Activated CD8-positive, alpha-beta memory T cell treated with anti-CD3 and anti-CD28 coated beads, Interleukin-2, amount 10 ng/mL, durations not matched to agents 7 days and 5 days (primary cell): ENCODE measurements around the gene CTNS. TPM values are rescaled to one million over a fixed set of nuclear protein-coding genes. Genes with fewer than 3 reads are reported as not detected.

Experiments
- ATAC-seq: fragments of 150-1000 bp; cut with Tn5 transposase; one replicate; pipeline ENCODE4 v1.10.0; 2021; ENCODE audit warnings: moderate library complexity
- CTCF ChIA-PET: fragments of 350-600 bp; sonication (Branson Sonifier 250); formaldehyde crosslinking; loops from one replicate; lab custom pipeline; 2021; ENCODE audit warnings: antibody characterized with exemption; lab: Charles Lee
- DNase-seq: peaks from one replicate; pipeline ENCODE4 v3.0.0-alpha.2; 2020
- H3K27ac Mint-ChIP-seq: one replicate; pipeline ENCODE4 v1.8.0; 2021; ENCODE audit warnings: mild to moderate bottlenecking, mixed read lengths
- H3K27me3 Mint-ChIP-seq: one replicate; pipeline ENCODE4 v1.8.0; 2021; ENCODE audit warnings: mixed read lengths
- H3K36me3 Mint-ChIP-seq: one replicate; pipeline ENCODE4 v1.8.0; 2021; ENCODE audit warnings: mild to moderate bottlenecking, mixed read lengths
- H3K4me1 Mint-ChIP-seq: one replicate; pipeline ENCODE4 v1.8.0; 2021; ENCODE audit warnings: mixed read lengths
- H3K4me3 Mint-ChIP-seq: one replicate; pipeline ENCODE4 v1.8.0; 2021; ENCODE audit warnings: mild to moderate bottlenecking, moderate library complexity, mixed read lengths
- H3K9me3 Mint-ChIP-seq: one replicate; pipeline ENCODE4 v1.8.0; 2022; ENCODE audit warnings: low read depth, mixed read lengths
- total RNA-seq, 2 experiments: library from RNA; stranded (reverse); gene quantifications; one replicate each; pipeline ENCODE4 v1.2.3, GENCODE V29; 2021

The CTNS gene
- total RNA-seq, 2 experiments from 2014 or later: 9.7 to 20.6 TPM

GRCh38 chr17:3635474-3636153 is 946 bp upstream of the CTNS start:
- ATAC-seq: no peak
- Mint-ChIP-seq H3K36me3 (peaks cover 5% of the 10 kb centered on the region), H3K4me3 (peak overlapping the region; percentile 91), H3K27ac (no peak overlapping the region), H3K27me3 (no peaks in the 10 kb centered on the region), H3K4me1 (peaks cover 40% of the 10 kb centered on the region), H3K9me3 (no peaks in the 10 kb centered on the region)
- CTCF ChIA-PET: interaction anchor here (0.7 to 1.7 kb wide), 13 partner anchors 9 to 1123 kb away, joined by 3 to 9 read pairs (median 3); partner anchors contain the start of gene NCBP3
- DNase-seq: no peak

GRCh38 chr17:3636908-3637373 is 381 bp downstream of the CTNS start:
- H3K36me3 Mint-ChIP-seq: peaks cover 9% of the 10 kb centered on the region
- H3K4me1 Mint-ChIP-seq: peaks cover 50% of the 10 kb centered on the region
- CTCF ChIA-PET: interaction anchor here (0.8 to 1.7 kb wide), 7 partner anchors 10 to 91 kb away, joined by 3 to 7 read pairs (median 3); no protein-coding TSS in a partner anchor

GRCh38 chr17:3639981-3640596 is 3.5 kb downstream of the CTNS start:
- peak overlapping the region; percentile 88 for H3K27ac Mint-ChIP-seq
- no peaks in the 10 kb centered on the region for H3K9me3 Mint-ChIP-seq
- peaks cover 62% of the 10 kb centered on the region for H3K4me1 Mint-ChIP-seq
- ATAC-seq (no peak), DNase-seq (peak; percentile 65)
- no peaks in the 10 kb centered on the region for H3K27me3 Mint-ChIP-seq
- CTCF ChIA-PET: interaction anchor here (0.7 to 1.4 kb wide), 5 partner anchors 11 to 592 kb away, joined by 3 to 5 read pairs (median 3); no protein-coding TSS in a partner anchor
- H3K4me3 Mint-ChIP-seq: peak overlapping the region; percentile 13
- H3K36me3 Mint-ChIP-seq: peaks cover 3% of the 10 kb centered on the region

More at GRCh38 chr17:3636908-3637373, 381 bp downstream of the CTNS start:
- no peak overlapping the region for H3K27ac Mint-ChIP-seq
- H3K9me3 Mint-ChIP-seq: no peaks in the 10 kb centered on the region
- DNase-seq (peak; percentile 47), ATAC-seq (no peak)
- H3K4me3 Mint-ChIP-seq: peak overlapping the region; percentile 91
- no peaks in the 10 kb centered on the region for H3K27me3 Mint-ChIP-seq

- Mint-ChIP-seq H3K27me3 (no peaks in the 10 kb centered on the region), H3K4me3 (no peak overlapping the region), H3K4me1 (peaks cover 62% of the 10 kb centered on the region), H3K27ac (no peak overlapping the region), H3K9me3 (no peaks in the 10 kb centered on the region), H3K36me3 (peaks cover 3% of the 10 kb centered on the region)
- ATAC-seq: no peak
- DNase-seq: no peak
- CTCF ChIA-PET: interaction anchor here (1.2 to 1.4 kb wide), 3 partner anchors 26 to 593 kb away, joined by 3 to 5 read pairs (median 4); no protein-coding TSS in a partner anchor
Measured at GRCh38 chr17:3641014-3641413, 4.5 kb downstream of the CTNS start.

GRCh38 chr17:3641717-3642486 is 5.3 kb downstream of the CTNS start:
- Mint-ChIP-seq H3K27ac (no peak overlapping the region), H3K9me3 (no peaks in the 10 kb centered on the region), H3K36me3 (peaks cover 3% of the 10 kb centered on the region), H3K27me3 (no peaks in the 10 kb centered on the region), H3K4me3 (no peak overlapping the region), H3K4me1 (peaks cover 61% of the 10 kb centered on the region)
- ATAC-seq: no peak
- DNase-seq: no peak
- CTCF ChIA-PET: interaction anchor here (1.2 kb wide), 1 partner anchor 25 kb away, joined by 3 read pairs; no protein-coding TSS in a partner anchor

- ATAC-seq (no peak), DNase-seq (no peak)
- H3K27me3 Mint-ChIP-seq: no peaks in the 10 kb centered on the region
- peaks cover 47% of the 10 kb centered on the region for H3K4me1 Mint-ChIP-seq
- H3K4me3 Mint-ChIP-seq: no peak overlapping the region
- peak overlapping the region; percentile 4 for H3K27ac Mint-ChIP-seq
- peaks cover 3% of the 10 kb centered on the region for H3K36me3 Mint-ChIP-seq
- H3K9me3 Mint-ChIP-seq: no peaks in the 10 kb centered on the region
- CTCF ChIA-PET: interaction anchor here (0.6 to 2.0 kb wide), 3 partner anchors 8 to 1222 kb away, joined by 3 to 5 read pairs (median 4); partner anchors contain the start of gene SHPK
Measured at GRCh38 chr17:3643889-3644349, 7.4 kb downstream of the CTNS start.

GRCh38 chr17:3645310-3645709 is 8.8 kb downstream of the CTNS start:
- Mint-ChIP-seq H3K4me3 (no peak overlapping the region), H3K9me3 (no peaks in the 10 kb centered on the region), H3K36me3 (peaks cover 3% of the 10 kb centered on the region), H3K4me1 (peaks cover 34% of the 10 kb centered on the region), H3K27ac (no peak overlapping the region), H3K27me3 (no peaks in the 10 kb centered on the region)
- DNase-seq (no peak), ATAC-seq (no peak)
- CTCF ChIA-PET: interaction anchor here (0.6 to 1.3 kb wide), 4 partner anchors 9 to 52 kb away, joined by 3 to 4 read pairs (median 3); partner anchors contain the start of gene SHPK

- no peak overlapping the region for H3K27ac Mint-ChIP-seq
- CTCF ChIA-PET: interaction anchor here (1.6 to 4.3 kb wide), 2 partner anchors 11 to 45 kb away, joined by 6 to 19 read pairs; partner anchors contain the start of genes CTNS and SHPK
- no peaks in the 10 kb centered on the region for H3K27me3 Mint-ChIP-seq
- DNase-seq (no peak), ATAC-seq (no peak)
- H3K9me3 Mint-ChIP-seq: no peaks in the 10 kb centered on the region
- no peak overlapping the region for H3K4me3 Mint-ChIP-seq
- no peaks in the 10 kb centered on the region for H3K36me3 Mint-ChIP-seq
- peaks cover 20% of the 10 kb centered on the region for H3K4me1 Mint-ChIP-seq
Measured at GRCh38 chr17:3647251-3647650, 10.7 kb downstream of the CTNS start.

GRCh38 chr17:3647769-3648555 is 11.4 kb downstream of the CTNS start:
- CTCF ChIA-PET: interaction anchor here (0.8 to 4.3 kb wide), 4 partner anchors 10 to 599 kb away, joined by 3 to 19 read pairs (median 5); partner anchors contain the start of genes CTNS and SHPK
- no peaks in the 10 kb centered on the region for H3K36me3 Mint-ChIP-seq
- no peaks in the 10 kb centered on the region for H3K27me3 Mint-ChIP-seq
- DNase-seq: peak; percentile 57
- H3K27ac Mint-ChIP-seq: no peak overlapping the region
- H3K4me1 Mint-ChIP-seq: peaks cover 17% of the 10 kb centered on the region
- peak; percentile 61 for ATAC-seq
- H3K9me3 Mint-ChIP-seq: no peaks in the 10 kb centered on the region
- no peak overlapping the region for H3K4me3 Mint-ChIP-seq

- ATAC-seq: no peak
- Mint-ChIP-seq H3K4me3 (no peak overlapping the region), H3K4me1 (no peaks in the 10 kb centered on the region), H3K27me3 (no peaks in the 10 kb centered on the region), H3K9me3 (no peaks in the 10 kb centered on the region), H3K36me3 (no peaks in the 10 kb centered on the region), H3K27ac (no peak overlapping the region)
- CTCF ChIA-PET: no interaction called here
- DNase-seq: no peak
Measured at GRCh38 chr17:3655766-3656165, 19.2 kb downstream of the CTNS start.

GRCh38 chr17:3656353-3656752 is 19.8 kb downstream of the CTNS start:
- Mint-ChIP-seq H3K36me3 (no peaks in the 10 kb centered on the region), H3K27me3 (no peaks in the 10 kb centered on the region), H3K4me1 (no peaks in the 10 kb centered on the region), H3K4me3 (no peak overlapping the region), H3K9me3 (no peaks in the 10 kb centered on the region), H3K27ac (no peak overlapping the region)
- no peak for DNase-seq
- no peak for ATAC-seq
- CTCF ChIA-PET: no interaction called here
